Measurements from ENCODE around the gene CCDC27. TPM values are rescaled to one million over a fixed set of nuclear protein-coding genes. Genes with fewer than 3 reads are reported as not detected.

CCDC27 gene
- polyA plus RNA-seq, 3 donors = not detected

DNA sequence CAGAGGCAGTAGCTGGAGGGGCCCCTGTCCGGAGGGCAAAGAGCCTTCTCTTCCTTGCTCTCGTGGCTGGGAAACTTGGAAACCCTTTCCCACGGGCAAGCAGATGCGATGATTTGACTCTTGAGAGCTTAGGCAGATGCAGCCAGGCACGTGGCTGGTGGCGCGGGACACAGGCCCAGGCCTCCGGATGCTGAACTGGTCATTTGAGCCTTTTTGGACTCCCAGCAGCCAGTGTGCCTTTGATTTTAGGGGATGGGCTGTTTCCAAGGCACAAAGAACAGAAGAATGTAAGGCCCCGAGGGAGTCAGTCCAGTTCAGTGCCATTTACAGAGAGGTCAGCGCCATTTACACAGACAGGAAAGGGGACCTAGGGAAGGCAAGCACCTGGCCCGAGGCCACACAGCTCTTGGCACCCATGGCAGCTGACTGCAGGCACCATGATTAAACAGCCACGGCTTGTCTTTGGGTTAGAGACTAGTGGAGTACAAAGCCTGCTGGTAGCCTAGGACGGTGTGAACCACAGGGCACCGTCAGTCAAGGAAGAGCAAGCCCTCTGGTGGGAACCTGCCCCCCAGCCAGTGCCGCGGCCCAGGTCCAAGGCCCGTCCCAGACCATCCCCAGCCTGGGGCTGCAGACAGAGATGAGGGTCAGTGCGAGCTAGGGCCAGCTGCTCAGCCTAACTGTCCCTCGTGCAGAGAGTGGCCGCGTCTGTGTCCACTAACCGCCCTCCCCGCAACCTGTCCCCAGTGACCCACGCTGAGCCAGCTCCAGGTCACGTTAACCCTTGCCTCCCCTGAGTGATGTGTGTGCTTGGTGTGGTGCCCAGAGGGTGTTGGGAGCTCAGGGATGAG is 20.4 kb upstream of the CCDC27 start:
- no peaks in the 10 kb centered on the region for H3K79me2 ChIP-seq (ENCODE audit: insufficient read depth, low read length)
- H3K27ac Mint-ChIP-seq = no peak overlapping the region
- TF ChIP-seq, protein P1, sequence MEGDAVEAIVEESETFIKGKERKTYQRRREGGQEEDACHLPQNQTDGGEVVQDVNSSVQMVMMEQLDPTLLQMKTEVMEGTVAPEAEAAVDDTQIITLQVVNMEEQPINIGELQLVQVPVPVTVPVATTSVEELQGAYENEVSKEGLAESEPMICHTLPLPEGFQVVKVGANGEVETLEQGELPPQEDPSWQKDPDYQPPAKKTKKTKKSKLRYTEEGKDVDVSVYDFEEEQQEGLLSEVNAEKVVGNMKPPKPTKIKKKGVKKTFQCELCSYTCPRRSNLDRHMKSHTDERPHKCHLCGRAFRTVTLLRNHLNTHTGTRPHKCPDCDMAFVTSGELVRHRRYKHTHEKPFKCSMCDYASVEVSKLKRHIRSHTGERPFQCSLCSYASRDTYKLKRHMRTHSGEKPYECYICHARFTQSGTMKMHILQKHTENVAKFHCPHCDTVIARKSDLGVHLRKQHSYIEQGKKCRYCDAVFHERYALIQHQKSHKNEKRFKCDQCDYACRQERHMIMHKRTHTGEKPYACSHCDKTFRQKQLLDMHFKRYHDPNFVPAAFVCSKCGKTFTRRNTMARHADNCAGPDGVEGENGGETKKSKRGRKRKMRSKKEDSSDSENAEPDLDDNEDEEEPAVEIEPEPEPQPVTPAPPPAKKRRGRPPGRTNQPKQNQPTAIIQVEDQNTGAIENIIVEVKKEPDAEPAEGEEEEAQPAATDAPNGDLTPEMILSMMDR (IDR thresholded peaks at IDR 0.05) = no peak
- WGBS (ENCODE audit: insufficient coverage) = 88% methylated on average over 17 of the region's 25 CpGs
- H3K4me1 Mint-ChIP-seq = no peaks in the 10 kb centered on the region
- no peak for DNase-seq
- no peaks in the 10 kb centered on the region for H3K4me1 ChIP-seq (ENCODE audit: control insufficient read depth in 1 of 2, insufficient read depth in 2 of 2, low read length in 2 of 2)
- no peak overlapping the region for H3K4me2 ChIP-seq (replicated peaks; ENCODE audit: extremely low read depth, low read length, poor library complexity, severe bottlenecking)
- H3K27me3 Mint-ChIP-seq (ENCODE audit: low read depth in 3 of 3) = peaks cover 2 to 15% (median 7%) of the 10 kb centered on the region in 3 donors
- H3K9me3 ChIP-seq (replicated peaks in 1 of 2; ENCODE audit: control insufficient read depth in 1 of 2, insufficient read depth in 1 of 2, low read length in 2 of 2) = no peaks in the 10 kb centered on the region
- H3K27me3 ChIP-seq (ENCODE audit: control insufficient read depth in 2 of 2, insufficient read depth in 2 of 2, low read length in 2 of 2) = no peaks in the 10 kb centered on the region
- intact Hi-C loops (cut with micrococcal nuclease) = no loop called here
- peaks cover 0 to 8% of the 10 kb centered on the region in 2 donors for H3K36me3 ChIP-seq (replicated peaks in 1 of 2; ENCODE audit: control insufficient read depth in 1 of 2, insufficient read depth in 2 of 2, low read length in 2 of 2)
- no peak overlapping the region for H2AFZ ChIP-seq (ENCODE audit: insufficient read depth, low read depth, low read length, poor library complexity, severe bottlenecking)
- H3K4me3 ChIP-seq (replicated peaks in 1 of 3; ENCODE audit: low read depth in 2 of 3, low read length in 3 of 3) = no peak overlapping the region
- peaks cover 8% of the 10 kb centered on the region in 2 donors for H3K36me3 Mint-ChIP-seq
- no peak overlapping the region for H3K4me3 Mint-ChIP-seq
- H4K20me1 ChIP-seq (ENCODE audit: insufficient read depth, low read length) = no peaks in the 10 kb centered on the region
- H3K27ac ChIP-seq (ENCODE audit: low read depth in 1 of 2, low read length in 2 of 2) = no peak overlapping the region
- no peaks in the 10 kb centered on the region for H3K9me3 Mint-ChIP-seq
- H3K9ac ChIP-seq (ENCODE audit: insufficient read depth, low read length, poor library complexity, severe bottlenecking) = no peak overlapping the region

DNA sequence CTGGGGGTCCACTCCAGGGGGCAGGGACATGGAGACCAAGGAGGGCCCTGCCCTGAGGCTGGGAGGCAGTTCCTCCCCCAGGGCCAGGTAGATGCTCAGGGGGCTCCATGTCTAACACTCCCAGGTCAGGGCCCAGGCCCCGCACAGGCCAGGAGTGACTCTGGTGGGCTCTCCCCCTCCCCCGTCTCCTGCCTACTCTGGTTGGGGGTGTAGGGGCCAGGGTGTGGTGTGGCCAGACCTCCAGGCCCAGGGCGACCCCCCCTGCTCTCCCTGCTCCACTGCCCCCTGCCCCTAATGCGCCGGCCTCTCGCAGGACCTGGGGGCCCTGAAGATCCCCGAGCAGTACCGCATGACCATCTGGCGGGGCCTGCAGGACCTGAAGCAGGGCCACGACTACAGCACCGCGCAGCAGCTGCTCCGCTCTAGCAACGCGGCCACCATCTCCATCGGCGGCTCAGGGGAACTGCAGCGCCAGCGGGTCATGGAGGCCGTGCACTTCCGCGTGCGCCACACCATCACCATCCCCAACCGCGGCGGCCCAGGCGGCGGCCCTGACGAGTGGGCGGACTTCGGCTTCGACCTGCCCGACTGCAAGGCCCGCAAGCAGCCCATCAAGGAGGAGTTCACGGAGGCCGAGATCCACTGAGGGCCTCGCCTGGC is 19.7 kb upstream of the CCDC27 start:
- H3K27ac ChIP-seq (ENCODE audit: low read depth in 1 of 2, low read length in 2 of 2) = no peak overlapping the region
- peaks cover 2 to 15% (median 5%) of the 10 kb centered on the region in 3 donors for H3K27me3 Mint-ChIP-seq (ENCODE audit: low read depth in 3 of 3)
- no peak overlapping the region for H3K4me3 ChIP-seq (replicated peaks in 1 of 3; ENCODE audit: low read depth in 2 of 3, low read length in 3 of 3)
- H3K27me3 ChIP-seq (ENCODE audit: control insufficient read depth in 2 of 2, insufficient read depth in 2 of 2, low read length in 2 of 2) = no peaks in the 10 kb centered on the region
- no peaks in the 10 kb centered on the region for H3K79me2 ChIP-seq (ENCODE audit: insufficient read depth, low read length)
- no peaks in the 10 kb centered on the region for H3K9me3 Mint-ChIP-seq
- no peak overlapping the region for H3K9ac ChIP-seq (ENCODE audit: insufficient read depth, low read length, poor library complexity, severe bottlenecking)
- no peaks in the 10 kb centered on the region for H4K20me1 ChIP-seq (ENCODE audit: insufficient read depth, low read length)
- no peak overlapping the region for H3K4me3 Mint-ChIP-seq
- no peak overlapping the region for H3K4me2 ChIP-seq (replicated peaks; ENCODE audit: extremely low read depth, low read length, poor library complexity, severe bottlenecking)
- H3K4me1 ChIP-seq (ENCODE audit: control insufficient read depth in 1 of 2, insufficient read depth in 2 of 2, low read length in 2 of 2) = no peaks in the 10 kb centered on the region
- H3K36me3 Mint-ChIP-seq = peaks cover 15 to 16% of the 10 kb centered on the region in 2 donors
- no peaks in the 10 kb centered on the region for H3K9me3 ChIP-seq (replicated peaks in 1 of 2; ENCODE audit: control insufficient read depth in 1 of 2, insufficient read depth in 1 of 2, low read length in 2 of 2)
- intact Hi-C loops (cut with micrococcal nuclease) = no loop called here
- H3K4me1 Mint-ChIP-seq = no peaks in the 10 kb centered on the region
- DNase-seq = no peak
- no peak overlapping the region for H2AFZ ChIP-seq (ENCODE audit: insufficient read depth, low read depth, low read length, poor library complexity, severe bottlenecking)
- H3K36me3 ChIP-seq (replicated peaks in 1 of 2; ENCODE audit: control insufficient read depth in 1 of 2, insufficient read depth in 2 of 2, low read length in 2 of 2) = peaks cover 0 to 13% of the 10 kb centered on the region in 2 donors
- H3K27ac Mint-ChIP-seq = no peak overlapping the region
- TF ChIP-seq, protein P1 (IDR thresholded peaks at IDR 0.05) = no peak
- 49% methylated on average over 35 of the region's 37 CpGs for WGBS (ENCODE audit: insufficient coverage)
